Stimulated activated CD8-positive, alpha-beta memory T cell treated with anti-CD3 and anti-CD28 coated beads, Interleukin-4, amount 100 ng/mL, for 1 hour (primary cell): ENCODE measurements around the gene CTBP1.
"Not testable (repeated sequence)": the region's sequence is repeated elsewhere in the genome, so short reads cannot be mapped to it uniquely, and the experiment has no call there.

Experiments used
- DNase-seq, 2 donors: peaks; one replicate each; pipeline ENCODE4 v3.0.0-alpha.2; 2020; ENCODE audit warnings: low read depth in 2 of 2, low spot score in 1 of 2

The CTBP1 gene

DNA sequence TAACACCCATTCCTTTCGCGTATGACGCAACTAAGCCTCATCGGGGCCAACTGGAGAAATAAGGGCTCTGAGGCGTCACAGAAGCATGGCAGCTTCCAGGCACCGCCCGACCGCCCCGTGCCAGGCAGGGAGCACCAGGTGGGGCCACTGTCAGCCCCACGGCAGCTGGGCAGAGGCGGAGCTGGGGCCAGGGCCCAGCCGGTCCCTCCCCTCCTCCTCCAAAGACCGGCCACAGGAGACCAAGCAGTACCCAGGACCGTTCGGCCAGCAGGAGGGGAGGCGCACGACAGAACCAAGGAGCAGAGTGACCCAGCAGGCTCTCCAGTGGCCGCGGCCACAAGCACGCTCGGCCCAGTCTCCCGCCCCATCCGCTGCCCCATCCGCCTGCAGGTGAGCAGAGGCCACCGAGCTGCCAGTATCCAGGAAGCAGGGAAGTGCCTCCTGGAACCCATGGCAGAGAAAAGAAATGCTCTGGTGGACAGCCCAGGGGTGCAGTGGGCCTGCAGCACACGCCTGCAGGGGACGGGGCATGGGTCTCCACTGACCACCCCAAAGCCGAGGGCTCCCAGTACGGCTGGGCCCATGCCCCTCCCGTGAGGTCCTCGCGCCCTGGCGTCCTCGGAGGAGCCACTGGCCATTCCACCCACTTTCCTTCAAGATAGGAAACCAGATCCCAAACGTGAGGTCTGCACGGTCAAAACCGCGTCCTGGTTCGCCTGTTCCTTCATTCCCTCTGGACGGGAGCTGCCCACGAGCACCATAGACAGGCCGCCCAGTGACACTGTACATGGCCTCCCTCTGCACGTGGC is 9.6 kb downstream of the CTBP1 start:
- DNase-seq: no peak

DNA sequence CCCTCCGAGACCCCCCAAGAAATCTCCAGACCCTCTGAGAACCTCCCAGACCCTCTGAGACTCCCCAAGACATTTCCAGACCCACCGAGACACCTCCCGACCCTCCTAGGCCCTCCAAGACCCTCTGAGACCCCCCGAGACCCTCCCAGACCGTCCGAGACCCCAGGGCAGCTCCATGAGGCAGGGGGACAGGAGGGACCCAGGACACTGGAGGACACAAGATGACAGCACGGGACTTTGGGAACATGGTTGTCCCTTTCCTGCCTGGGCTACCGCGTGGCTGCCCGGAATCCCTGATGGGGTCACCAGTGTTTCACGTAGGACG is 10.3 kb downstream of the CTBP1 start:
- DNase-seq: no peak

DNA sequence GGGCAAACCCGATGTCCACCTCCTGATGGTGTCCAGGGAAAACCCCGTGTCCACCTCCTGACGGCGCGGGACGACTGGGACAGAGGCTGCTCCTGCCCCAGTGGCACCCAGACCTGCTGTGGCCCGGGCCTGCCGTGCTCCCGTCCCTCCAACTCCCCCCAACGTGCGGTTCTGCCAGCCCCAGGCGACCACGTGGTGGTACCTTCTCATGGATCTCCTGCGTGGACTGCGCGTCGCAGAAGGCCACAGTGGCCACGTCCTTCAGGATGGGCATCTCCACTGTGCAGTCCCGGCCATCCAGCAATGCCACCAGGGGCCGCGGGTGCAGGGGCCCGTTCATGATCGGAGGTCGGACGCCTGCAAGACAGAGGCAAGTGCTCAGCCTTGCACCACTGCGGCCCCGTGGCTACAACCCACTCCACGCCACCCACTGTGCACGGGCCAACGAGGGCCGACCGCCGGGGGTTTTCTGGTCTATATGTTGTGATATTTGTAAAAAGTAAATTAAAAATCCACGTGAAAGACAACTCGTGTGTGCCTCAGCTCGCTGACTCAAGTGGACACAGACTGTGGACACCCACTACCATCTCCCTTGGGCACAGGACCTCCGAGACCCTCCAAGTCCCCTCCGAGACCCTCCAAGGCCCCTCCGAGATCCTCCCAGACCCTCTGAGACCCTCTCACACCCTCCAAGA is 10.8 kb downstream of the CTBP1 start:
- no peak for DNase-seq

DNA sequence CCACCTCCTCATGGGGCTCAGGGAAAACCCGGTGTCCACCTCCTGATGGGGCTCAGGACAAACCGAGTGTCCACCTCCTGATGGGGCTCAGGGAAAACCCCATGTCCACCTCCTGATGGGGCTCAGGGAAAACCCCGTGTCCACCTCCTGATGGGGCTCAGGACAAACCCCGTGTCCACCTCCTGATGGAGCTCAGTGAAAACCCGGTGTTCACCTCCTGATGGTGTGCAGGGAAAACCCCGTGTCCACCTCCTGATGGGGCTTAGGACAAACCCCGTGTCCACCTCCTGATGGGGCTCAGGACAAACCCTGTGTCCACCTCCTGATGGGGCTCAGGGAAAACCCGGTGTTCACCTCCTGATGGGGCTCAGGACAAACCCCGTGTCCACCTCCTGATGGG is 11.7 kb downstream of the CTBP1 start:
- not testable (repeated sequence) for DNase-seq

DNA sequence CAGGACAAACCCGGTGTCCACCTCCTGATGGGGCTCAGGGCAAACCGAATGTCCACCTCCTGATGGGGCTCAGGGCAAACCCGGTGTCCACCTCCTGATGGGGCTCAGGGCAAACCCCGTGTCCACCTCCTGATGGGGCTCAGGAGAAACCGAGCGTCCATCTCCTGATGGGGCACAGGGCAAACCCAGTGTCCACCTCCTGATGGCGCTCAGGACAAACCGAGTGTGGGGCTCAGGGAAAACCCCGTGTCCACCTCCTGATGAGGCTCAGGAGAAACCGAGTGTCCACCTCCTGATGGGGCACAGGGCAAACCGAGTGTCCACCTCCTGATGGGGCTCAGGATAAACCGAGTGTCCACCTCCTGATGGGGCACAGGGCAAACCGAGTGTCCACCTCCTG is 12.1 kb downstream of the CTBP1 start:
- DNase-seq: not testable (repeated sequence)

DNA sequence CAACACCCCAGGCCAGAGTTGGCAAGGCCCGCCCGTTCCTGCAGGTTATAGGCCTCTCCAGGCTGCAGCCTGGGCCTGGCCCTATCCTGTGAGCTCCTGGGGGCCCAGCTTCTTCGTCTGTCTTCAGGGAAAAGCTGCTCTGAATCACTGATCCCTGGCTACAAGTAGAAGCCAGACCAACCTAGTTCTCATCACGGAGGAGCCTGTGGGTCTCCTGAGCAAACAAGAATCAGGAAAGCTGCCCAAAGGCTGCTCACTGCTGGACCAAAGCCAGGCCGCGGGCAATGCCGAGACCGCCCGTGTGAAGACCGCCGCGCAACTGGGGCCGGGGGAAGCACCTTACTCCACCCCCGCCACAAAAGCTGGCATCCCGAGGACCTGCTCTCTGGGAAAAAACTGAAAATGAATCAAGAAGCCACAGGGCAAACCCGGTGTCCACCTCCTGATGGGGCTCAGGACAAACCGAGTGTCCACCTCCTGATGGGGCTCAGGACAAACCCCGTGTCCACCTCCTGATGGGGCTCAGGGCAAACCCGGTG is 12.8 kb downstream of the CTBP1 start:
- no peak for DNase-seq

DNA sequence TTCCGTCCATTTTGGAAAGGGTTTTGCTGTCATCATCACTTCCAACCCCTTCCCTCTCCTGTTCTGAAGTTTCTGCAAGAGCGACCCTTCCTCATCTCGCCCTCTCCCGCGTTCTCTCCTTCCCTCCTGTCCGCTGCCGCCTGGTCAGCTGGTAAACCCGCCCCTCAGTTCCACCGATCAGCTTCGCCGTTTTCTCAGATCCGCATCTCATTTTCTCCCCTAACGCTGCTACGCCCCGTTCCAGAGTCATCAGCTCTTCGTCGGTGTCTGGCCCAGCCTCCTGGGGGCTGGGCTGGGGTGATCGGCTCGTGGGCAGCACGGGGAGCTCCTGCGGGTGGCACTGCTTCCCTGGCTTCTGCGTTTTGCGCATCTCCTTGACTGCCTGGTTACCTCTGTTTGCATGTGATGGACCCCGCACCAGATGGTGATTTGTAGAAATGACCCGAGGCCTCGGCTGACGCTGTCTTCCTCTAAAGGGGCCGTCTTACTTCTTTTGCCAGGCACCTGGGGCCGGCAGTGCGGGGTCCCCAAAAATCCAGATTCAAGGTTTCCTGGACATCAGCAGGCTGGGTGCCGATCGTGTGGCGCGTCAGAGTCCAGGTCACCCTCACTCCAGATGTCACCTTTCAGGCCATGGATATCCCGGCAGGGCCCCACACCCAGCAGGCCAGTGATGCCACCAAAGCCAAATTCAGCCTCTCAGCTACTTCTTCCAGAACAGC is 13.4 kb downstream of the CTBP1 start:
- no peak for DNase-seq

DNA sequence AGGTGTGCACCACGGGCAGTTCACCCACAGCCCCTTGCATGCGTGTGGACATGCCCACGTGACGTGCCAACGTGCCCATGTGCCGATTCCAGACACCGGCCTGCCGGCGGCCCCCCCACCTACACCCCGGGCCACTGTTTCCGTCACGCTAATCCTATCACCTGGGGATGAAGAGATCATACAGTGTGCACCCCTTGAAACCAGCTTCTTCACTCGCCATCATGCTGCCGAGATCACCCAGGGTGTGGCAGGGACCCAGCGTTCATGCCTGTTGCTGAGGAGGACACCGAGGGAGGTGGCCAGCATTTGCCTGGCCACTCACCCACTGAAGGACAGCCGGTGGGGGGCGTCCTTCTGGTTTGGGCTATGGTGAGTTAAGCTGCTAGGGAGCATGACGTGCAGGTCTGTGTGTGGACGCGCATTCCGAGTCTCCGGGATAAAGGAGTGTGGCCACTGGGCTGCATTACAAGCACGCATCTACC is 14.1 kb downstream of the CTBP1 start:
- DNase-seq: no peak

DNA sequence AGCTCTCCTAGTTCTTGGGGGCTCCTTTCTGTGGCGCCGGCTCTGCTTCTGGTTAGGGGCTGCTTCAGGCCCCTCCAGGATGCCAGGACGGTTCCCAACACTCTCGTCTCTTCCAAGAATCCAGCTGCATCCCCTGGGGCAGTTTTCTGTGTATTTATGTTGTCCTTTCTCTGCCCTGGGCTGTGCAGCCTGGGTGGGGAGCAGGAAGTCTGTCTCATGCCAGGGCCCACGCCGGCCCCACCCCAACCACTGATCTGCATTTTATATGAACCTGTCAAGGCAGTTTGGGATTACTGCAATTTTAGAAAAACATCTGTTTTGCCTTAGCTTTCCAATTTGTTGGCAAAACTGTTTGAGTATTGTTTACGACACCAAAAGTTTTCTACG is 14.6 kb downstream of the CTBP1 start:
- DNase-seq: no peak

DNA sequence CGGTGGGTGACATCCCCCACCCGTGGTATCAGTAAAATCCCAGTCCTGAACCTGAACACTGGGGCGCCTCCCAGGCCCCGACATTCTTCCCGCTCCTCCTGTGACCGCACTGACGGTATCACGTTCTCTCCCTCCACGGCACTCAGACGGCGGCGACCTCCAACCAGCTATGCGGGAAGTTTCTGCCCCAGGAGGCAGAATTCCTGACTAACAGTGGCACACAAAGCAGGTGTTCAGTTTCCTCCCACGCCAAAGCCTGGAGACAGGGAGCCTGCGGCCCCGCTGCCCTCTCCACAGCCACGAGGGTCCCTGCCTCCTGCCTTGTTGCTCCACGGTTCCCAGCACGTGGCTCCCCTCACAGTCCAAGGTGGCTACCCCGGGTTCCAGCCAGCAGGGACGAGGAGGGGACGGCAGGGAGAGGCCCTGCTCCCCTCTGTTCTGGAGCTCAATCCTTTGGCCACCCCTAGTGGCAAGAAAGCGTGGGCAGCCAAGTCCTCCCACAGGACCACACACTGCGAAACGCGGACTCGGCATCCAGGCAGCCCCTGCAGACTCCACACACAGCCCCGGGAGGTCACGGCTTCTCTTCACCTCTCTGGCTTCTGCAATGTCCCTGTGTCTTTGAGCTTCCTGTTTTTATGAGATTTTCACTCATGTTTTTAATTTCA is 15.2 kb downstream of the CTBP1 start:
- no peak for DNase-seq

DNA sequence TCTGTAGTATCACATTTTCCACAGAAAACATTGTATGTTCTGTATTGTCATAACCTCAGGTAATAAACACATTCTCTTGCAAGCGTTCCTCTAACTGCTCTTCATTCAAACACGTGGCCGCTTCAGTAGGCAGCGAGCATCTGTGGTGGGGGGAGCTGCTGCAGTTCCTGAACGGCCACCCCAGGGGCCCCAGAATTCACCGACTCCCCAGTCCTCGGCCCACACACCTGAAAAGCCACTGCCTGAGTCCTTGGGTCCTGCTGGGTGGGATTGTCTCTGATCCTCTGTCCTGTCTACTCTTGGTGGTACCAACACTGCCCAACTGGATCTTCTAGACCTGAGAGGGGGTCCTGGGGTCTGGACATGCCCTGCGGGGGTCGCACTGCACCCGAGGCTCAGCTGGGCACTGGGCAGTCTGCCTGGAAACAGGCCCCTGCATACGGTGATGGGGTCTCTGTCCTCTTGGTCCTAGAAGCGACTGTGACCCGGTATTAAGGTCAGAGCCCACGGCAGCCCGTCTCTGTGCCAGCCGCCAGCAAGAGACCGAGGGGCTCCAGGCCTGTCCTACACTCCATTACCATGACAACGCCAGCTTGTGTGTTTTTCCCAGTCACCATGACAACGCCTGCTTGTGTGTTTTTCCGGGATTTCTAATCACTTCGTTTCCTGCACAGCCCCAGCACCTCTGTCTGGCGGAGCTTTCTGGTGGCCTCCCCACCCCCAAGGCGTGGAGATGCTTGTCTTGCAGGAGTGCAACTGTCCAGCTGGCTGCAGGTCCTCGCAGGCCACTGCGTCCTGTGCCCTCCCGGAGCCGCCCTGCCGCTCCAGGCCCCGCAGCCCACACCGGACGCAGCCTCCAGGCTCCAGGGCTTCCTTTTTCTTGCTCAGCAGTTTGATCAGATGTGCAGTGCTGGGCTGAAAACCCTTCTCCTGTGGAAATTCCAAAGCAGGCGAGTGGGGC is 16.0 kb downstream of the CTBP1 start:
- no peak for DNase-seq

DNA sequence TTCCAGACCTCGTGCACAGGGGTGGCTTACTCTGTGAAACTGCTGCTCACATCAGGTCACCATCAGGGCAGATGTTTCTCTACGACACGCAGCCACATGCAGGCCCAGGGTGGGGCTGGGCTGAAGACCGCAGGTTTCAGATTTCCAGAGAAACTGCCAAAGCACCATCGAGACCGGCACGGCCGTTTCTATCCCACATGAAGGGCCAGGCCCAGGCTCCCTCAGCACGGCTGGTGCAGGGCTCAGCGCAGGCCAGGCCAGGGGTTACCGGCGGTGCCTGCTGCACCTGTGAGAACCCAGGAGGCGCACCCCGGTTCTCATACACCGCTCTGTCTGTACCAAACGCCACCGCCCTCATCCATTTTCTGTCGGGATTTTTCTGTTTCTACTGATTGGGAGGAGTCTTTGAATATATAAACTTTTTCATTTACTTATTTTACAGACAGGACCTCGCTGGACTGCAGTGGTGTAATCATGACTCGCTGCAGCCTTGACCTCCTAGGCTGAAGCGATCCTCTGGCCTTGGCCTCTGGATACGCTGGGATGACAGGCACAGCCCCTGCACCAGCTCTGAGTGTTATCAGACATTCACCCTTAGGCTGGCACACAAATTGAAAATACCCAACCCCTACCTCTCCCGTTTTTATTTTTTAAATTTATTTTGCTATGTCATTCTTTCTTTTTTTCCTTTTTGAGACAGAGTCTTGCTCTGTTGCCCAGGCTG is 17.1 kb downstream of the CTBP1 start:
- DNase-seq: no peak

DNA sequence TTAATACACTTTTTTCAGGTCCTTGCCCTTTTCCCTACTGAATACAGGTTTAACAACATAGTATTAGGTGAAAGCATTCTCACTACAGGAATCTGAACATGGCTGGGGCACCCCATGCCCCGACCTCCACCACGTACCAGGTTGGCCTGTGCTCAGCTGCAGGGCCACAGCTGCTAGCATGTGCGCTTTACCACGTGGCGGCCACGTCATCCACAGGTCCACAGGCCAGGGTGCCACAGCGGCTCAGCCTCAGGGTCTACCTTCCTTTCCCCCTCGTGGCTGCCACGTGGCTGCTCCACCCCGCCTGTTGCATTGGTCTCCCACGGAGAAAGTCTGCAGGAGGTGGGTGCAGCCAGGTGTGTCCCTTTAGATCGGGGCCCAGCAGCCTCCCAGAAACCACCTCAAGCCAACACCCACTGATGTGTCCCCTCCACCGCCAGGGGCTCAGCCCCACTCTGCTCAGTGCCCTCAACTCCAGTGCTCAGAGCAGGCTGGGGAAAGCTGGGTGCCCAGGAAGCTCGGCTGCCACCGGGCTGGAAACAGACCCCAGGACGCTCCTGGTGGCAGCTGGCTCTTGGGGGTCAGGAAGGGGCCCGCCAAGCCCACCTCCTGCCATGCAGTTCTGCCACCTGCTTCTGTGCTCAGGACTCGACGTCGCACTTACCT is 17.8 kb downstream of the CTBP1 start:
- no peak for DNase-seq

DNA sequence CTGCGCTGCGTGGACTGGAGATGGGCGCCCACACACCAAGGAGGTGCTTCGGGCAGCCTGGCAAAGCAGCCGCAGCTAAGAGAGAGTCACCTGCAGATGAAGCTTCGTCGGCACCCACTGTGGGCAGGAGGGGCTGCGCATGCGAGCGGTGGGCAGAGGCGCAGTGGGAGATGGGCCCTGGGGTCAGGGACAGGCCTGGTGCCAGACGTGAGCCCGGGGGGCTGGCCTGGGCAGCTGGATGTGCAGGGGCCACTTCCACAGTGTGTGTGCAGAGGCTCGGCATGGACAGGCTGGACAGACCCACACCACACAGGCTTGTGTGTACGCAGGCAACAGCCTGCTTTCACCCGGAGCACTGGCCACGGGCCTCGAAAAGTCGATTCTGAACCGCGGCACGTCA is 18.6 kb downstream of the CTBP1 start:
- DNase-seq: no peak

DNA sequence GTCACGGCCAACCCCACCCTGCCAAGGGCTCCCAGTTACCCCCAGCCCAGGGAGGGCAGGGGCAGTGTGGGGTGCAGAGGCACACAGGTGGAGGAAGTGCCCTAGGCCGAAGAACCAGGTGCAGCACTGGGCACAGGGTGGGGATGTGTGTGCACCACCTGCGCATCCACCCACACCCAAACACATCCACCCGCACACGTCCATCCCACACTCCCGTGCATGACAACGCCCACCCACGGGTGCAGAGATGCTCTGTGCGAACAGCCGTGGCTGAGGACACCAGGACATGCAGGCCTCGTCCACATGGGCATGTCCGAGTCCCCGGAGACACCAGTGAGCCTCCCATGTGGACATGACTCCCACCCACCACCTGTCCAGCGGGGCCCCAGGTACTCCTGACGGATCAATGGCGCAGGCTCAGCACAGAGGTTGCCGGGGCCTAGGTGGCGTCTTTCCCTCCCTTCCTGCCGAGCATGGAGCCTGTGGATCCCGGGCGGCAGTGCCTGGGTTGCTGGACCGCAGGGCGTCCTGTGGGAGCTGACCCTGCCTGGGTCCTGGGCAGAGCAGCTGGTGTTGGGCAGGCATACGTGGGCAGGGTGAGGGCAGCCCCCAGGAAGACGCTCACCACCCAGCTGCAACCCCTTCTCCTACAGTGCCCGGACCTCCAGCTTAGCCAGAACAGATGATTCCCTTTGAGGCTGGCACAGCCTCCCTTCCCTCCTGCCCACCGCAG is 19.6 kb downstream of the CTBP1 start:
- no peak for DNase-seq

DNA sequence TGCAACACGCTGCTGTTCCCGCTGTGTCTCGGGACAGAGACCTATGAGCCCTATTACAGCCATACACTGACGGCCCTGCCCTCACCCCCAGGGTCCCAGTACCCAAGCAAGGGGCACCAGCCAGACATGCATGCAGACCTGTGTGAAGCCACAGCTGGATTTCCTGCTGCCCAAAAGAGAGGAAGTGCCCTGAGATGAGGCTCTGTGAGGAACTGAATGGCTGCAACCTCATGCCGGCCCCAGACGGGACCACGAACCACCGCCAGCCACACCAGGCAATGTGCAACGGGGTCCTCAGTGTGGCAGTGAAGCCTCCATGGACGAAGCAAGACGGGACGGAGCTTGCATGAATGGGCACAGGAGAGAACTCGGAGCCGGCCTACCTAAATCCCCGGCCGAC is 21.1 kb downstream of the CTBP1 start:
- DNase-seq: no peak

DNA sequence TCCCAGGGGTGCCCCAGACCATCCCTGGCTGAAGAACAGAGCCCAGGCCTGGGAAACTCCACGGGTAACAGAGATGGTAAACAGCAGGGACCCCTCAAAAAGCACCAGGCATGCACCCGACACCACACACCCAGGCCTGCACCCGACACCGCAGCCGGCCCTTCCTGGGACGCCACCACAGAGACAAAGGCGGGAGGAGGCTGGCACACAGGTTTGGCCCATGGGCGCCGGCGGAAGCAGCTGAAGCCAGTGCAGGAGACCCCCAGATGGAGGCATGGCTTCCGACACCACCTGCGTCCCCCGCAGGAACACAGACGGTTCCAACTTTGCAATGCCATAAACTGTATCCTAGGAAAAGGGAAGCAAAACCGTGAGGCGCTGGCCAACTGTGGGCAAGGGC is 22.3 kb downstream of the CTBP1 start:
- no peak for DNase-seq

DNA sequence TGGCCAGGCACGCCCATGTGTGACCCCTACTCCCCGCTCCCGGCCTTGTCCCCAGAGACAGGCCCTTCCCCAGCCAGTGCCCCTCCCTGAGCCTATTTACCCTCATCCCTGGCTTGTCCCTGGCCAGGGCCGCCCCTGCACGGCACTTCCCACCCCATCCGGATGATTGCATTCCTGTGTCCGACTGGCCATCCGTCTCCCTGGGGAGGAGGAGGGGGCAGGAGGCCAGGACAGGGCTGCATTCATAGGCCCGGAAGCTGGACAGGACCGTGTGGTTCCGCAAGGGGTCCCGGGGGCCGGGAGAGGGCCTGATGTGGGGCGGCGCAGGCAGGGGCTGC is 22.8 kb downstream of the CTBP1 start:
- no peak for DNase-seq
